ENCODE data around the gene ARIH1. TPM values are rescaled to one million over a fixed set of nuclear protein-coding genes. Genes with fewer than 3 reads are reported as not detected.

ARIH1 gene
- total RNA-seq, 2 experiments from 2014 or later = 170 to 175 TPM

DNA sequence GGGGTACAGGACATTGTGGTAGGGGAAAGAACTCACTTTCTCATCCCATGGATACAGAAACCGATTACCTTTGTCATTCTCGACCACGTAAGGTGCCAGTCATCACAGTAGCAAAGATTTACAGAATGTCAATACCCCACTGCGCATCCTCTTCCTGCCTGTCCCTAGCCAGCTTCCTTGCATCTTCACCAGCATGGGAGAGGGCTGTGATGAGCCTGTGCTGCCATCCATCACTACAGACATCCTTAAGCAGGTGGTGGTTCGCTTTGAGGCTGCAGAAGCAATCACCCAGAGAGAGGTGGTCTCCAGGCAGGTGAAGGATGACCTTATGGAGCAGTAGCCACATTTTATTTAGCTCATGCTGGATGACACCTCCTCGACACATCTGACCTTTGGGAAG, 23.3 kb upstream of the ARIH1 start:
- ChIA-PET CTCF (interaction anchor here (1.8 kb wide), 1 partner anchor 11 kb away, joined by 4 read pairs; no protein-coding TSS in a partner anchor), POLR2A (no interaction called here)
- Mint-ChIP-seq H3K36me3 (ENCODE audit: low read depth) (no peaks in the 10 kb centered on the region), H3K9me3 (no peaks in the 10 kb centered on the region), H3K27me3 (peaks cover 3% of the 10 kb centered on the region), H3K4me1 (ENCODE audit: low read depth) (no peaks in the 10 kb centered on the region), H3K27ac (no peak overlapping the region), H3K4me3 (no peak overlapping the region)
- DNase-seq (no peak), ATAC-seq (no peak)
- TF ChIP-seq, protein P1, sequence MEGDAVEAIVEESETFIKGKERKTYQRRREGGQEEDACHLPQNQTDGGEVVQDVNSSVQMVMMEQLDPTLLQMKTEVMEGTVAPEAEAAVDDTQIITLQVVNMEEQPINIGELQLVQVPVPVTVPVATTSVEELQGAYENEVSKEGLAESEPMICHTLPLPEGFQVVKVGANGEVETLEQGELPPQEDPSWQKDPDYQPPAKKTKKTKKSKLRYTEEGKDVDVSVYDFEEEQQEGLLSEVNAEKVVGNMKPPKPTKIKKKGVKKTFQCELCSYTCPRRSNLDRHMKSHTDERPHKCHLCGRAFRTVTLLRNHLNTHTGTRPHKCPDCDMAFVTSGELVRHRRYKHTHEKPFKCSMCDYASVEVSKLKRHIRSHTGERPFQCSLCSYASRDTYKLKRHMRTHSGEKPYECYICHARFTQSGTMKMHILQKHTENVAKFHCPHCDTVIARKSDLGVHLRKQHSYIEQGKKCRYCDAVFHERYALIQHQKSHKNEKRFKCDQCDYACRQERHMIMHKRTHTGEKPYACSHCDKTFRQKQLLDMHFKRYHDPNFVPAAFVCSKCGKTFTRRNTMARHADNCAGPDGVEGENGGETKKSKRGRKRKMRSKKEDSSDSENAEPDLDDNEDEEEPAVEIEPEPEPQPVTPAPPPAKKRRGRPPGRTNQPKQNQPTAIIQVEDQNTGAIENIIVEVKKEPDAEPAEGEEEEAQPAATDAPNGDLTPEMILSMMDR (IDR thresholded peaks at IDR 0.05) = no peak
- intact Hi-C loops (cut with micrococcal nuclease) = no loop called here

DNA sequence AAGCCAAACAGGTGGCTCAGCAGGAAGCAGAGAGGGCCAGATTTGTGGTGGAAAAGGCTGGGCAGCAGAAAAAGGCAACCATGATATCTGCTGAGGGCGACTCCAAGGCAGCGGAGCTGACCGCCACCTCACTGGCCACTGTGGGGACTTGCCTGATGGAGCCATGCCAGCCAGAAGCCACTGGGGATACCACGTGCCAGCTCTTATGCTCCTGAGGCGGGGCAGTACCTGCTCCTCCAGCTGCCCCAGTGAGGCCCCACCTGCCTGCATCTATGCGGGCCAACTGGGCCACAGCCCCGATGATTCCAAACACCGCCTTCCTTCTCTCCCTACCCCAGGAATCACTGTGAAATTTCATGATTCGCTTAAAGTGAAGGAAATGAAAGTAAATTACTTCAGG, 22.9 kb upstream of the ARIH1 start:
- peaks cover 3% of the 10 kb centered on the region for H3K27me3 Mint-ChIP-seq
- no peak overlapping the region for H3K27ac Mint-ChIP-seq
- H3K9me3 Mint-ChIP-seq = no peaks in the 10 kb centered on the region
- no peak for ATAC-seq
- no peaks in the 10 kb centered on the region for H3K4me1 Mint-ChIP-seq (ENCODE audit: low read depth)
- TF ChIP-seq, protein P1 (IDR thresholded peaks at IDR 0.05) = no peak
- no peaks in the 10 kb centered on the region for H3K36me3 Mint-ChIP-seq (ENCODE audit: low read depth)
- ChIA-PET POLR2A (no interaction called here), CTCF (interaction anchor here (1.8 kb wide), 1 partner anchor 11 kb away, joined by 4 read pairs; no protein-coding TSS in a partner anchor)
- intact Hi-C loops (cut with micrococcal nuclease) = no loop called here
- H3K4me3 Mint-ChIP-seq = no peak overlapping the region
- no peak for DNase-seq

DNA sequence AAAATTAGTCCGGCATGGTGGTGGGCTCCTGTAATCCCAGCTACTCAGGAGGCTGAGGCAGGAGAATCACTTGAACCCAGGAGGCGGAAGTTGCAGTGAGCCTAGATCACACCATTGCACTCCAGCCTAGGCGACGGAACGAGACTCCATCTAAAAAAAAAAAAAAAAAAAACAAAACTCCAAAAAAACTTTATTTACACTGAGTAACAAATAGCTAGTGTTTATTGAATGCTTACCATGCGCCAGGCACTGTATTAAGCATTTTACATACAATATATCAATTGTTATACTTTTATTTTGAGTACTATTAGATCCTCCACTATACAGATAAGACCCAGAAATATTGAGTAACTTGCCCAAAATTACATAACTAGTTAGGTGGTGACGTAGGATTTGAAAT, 17.4 kb upstream of the ARIH1 start:
- TF ChIP-seq, protein P1 (IDR thresholded peaks at IDR 0.05) = no peak
- intact Hi-C loops (cut with micrococcal nuclease) = no loop called here
- CTCF ChIA-PET = no interaction called here
- peaks cover 4% of the 10 kb centered on the region for H3K27me3 Mint-ChIP-seq
- peaks cover 5% of the 10 kb centered on the region for H3K4me1 Mint-ChIP-seq (ENCODE audit: low read depth)
- POLR2A ChIA-PET = no interaction called here
- no peak overlapping the region for H3K4me3 Mint-ChIP-seq
- H3K9me3 Mint-ChIP-seq = no peaks in the 10 kb centered on the region
- no peak overlapping the region for H3K27ac Mint-ChIP-seq
- no peak for ATAC-seq
- H3K36me3 Mint-ChIP-seq (ENCODE audit: low read depth) = no peaks in the 10 kb centered on the region
- no peak for DNase-seq

DNA sequence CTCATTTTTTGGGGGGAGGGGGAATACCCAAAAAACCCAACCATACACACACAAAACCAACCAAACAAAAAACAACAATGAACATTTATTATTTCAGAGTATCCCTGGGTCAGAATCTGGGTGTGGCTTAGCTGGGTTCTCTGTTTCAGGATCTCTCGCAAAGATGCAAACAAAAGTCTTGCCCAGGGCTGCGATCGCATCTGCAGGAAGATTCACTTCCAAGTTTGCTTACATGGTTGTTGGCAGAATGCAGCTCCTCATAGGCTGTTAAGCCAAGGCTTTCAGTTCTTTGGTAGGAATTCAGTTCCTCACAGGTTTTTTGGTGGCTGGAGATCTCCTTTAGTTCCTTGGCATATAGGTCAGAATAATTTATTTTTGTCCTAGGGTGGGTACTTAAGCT, 13.7 kb upstream of the ARIH1 start:
- no peak overlapping the region for H3K4me3 Mint-ChIP-seq

DNA sequence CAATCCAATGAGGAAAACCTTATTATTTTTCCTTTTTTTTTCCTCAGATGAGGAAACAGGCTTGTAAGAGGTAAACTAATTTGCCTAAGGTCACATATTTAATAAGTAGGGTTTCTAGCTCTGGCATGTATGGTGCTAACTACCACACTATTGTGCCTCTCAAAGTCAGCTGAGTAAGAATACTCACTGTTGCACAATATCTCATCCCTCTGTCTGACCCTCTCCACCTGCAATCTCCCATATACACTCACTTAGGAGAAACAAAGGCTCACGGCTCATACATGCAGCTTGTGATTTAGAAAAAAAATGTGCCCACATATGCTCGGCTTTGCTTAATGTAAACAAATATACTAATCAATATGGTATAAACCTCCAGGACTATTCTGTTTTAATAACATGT, 10.4 kb upstream of the ARIH1 start:
- ChIA-PET POLR2A (interaction anchor here (0.6 to 1.6 kb wide), 3 partner anchors 10 to 589 kb away, joined by 3 to 14 read pairs (median 4); partner anchors contain the start of gene ARIH1), CTCF (interaction anchor here (1.8 to 2.3 kb wide), 2 partner anchors 9 to 10 kb away, joined by 6 read pairs; no protein-coding TSS in a partner anchor)
- no peak for ATAC-seq
- TF ChIP-seq, protein P1 (IDR thresholded peaks at IDR 0.05) = no peak
- Mint-ChIP-seq H3K27ac (no peak overlapping the region), H3K4me3 (no peak overlapping the region), H3K27me3 (no peaks in the 10 kb centered on the region), H3K9me3 (no peaks in the 10 kb centered on the region), H3K36me3 (ENCODE audit: low read depth) (no peaks in the 10 kb centered on the region), H3K4me1 (ENCODE audit: low read depth) (peaks cover 10% of the 10 kb centered on the region)
- intact Hi-C loops (cut with micrococcal nuclease) = no loop called here
- DNase-seq = no peak

More for the DNA sequence above, 13.7 kb upstream of the ARIH1 start:
- ATAC-seq (no peak), DNase-seq (no peak)
- Mint-ChIP-seq H3K27ac (no peak overlapping the region), H3K36me3 (ENCODE audit: low read depth) (no peaks in the 10 kb centered on the region), H3K9me3 (no peaks in the 10 kb centered on the region), H3K27me3 (peaks cover 1% of the 10 kb centered on the region), H3K4me1 (ENCODE audit: low read depth) (peaks cover 10% of the 10 kb centered on the region)
- POLR2A ChIA-PET = interaction anchor here (1.2 to 3.4 kb wide), 2 partner anchors 13 to 15 kb away, joined by 4 to 13 read pairs; partner anchors contain the start of gene ARIH1
- CTCF ChIA-PET = no interaction called here
- intact Hi-C loops (cut with micrococcal nuclease) = no loop called here
- TF ChIP-seq, protein P1 (IDR thresholded peaks at IDR 0.05) = no peak
